GM21526 (cell line): ENCODE measurements around the gene TRPM1.

Experiments used
- ATAC-seq: cut with Tn5 transposase; IDR thresholded peaks from one replicate; pipeline ENCODE4 v1.9.1; 2021; ENCODE audit warnings: moderate library complexity; ENCODE audit not compliant: unreplicated experiment, low FRiP score

The TRPM1 gene

GRCh38 chr15:31101262-31102038 lies at the start of gene TRPM1:
Gene TRPM1, minus strand, starts transcription at chr15:31101725. Its CDS starts 20,370 bp downstream, at chr15:31081355.
- no peak for ATAC-seq

- no peak for ATAC-seq
Observed at GRCh38 chr15:31150732-31151231, 49.3 kb upstream of the TRPM1 start.

GRCh38 chr15:31149987-31150386 lies 48.5 kb upstream of the TRPM1 start:
- no peak for ATAC-seq

GRCh38 chr15:31149088-31149505 lies 47.6 kb upstream of the TRPM1 start:
- no peak for ATAC-seq

- ATAC-seq, result no peak
Observed at GRCh38 chr15:31148297-31149087, 47.0 kb upstream of the TRPM1 start.

- no peak for ATAC-seq
Observed at GRCh38 chr15:31147944-31148296, 46.4 kb upstream of the TRPM1 start.

- ATAC-seq, result no peak
Observed at GRCh38 chr15:31147456-31147855, 45.9 kb upstream of the TRPM1 start.

- ATAC-seq, result no peak
Observed at GRCh38 chr15:31145271-31145911, 43.9 kb upstream of the TRPM1 start.

- no peak for ATAC-seq
Observed at GRCh38 chr15:31141792-31142191, 40.3 kb upstream of the TRPM1 start.

- ATAC-seq, result no peak
Observed at GRCh38 chr15:31136607-31137328, 35.2 kb upstream of the TRPM1 start.

- ATAC-seq, result no peak
Observed at GRCh38 chr15:31136016-31136415, 34.5 kb upstream of the TRPM1 start.

GRCh38 chr15:31135523-31135922 lies 34.0 kb upstream of the TRPM1 start:
- no peak for ATAC-seq

GRCh38 chr15:31133890-31134289 lies 32.4 kb upstream of the TRPM1 start:
- no peak for ATAC-seq

- ATAC-seq, result no peak
Observed at GRCh38 chr15:31131853-31132375, 30.4 kb upstream of the TRPM1 start.

- ATAC-seq, result no peak
Observed at GRCh38 chr15:31130576-31131237, 29.2 kb upstream of the TRPM1 start.

- ATAC-seq, result no peak
Observed at GRCh38 chr15:31129769-31130303, 28.3 kb upstream of the TRPM1 start.

GRCh38 chr15:31128919-31129768 lies 27.6 kb upstream of the TRPM1 start:
- no peak for ATAC-seq

GRCh38 chr15:31128477-31128876 lies 27.0 kb upstream of the TRPM1 start:
- no peak for ATAC-seq
